NCI-H187 (cell line): ENCODE data around the gene DAZAP1.
A peak's percentile ranks its signal among the peaks of the same experiment; 100 is the strongest.

ENCODE experiments used
- DNase-seq, 2 experiments: peaks; one replicate each; lab custom pipeline; 2025; lab: John Stamatoyannopoulos, UW

DAZAP1 gene

GRCh38 chr19:1393841-1394240, 13.5 kb upstream of the DAZAP1 start:
- DNase-seq = no peak

- no peak for DNase-seq
These were observed 12.9 kb upstream of the DAZAP1 start for GRCh38 chr19:1394252-1395193.

- no peak for DNase-seq
These were observed 12.0 kb upstream of the DAZAP1 start for GRCh38 chr19:1395194-1396018.

- no peak for DNase-seq
These were observed 11.2 kb upstream of the DAZAP1 start for GRCh38 chr19:1396019-1396767.

- DNase-seq = no peak
These were observed 10.4 kb upstream of the DAZAP1 start for GRCh38 chr19:1396768-1397679.

GRCh38 chr19:1397838-1398237, 9.5 kb upstream of the DAZAP1 start:
- no peak for DNase-seq

GRCh38 chr19:1399079-1399478, 8.3 kb upstream of the DAZAP1 start:
- no peak for DNase-seq

GRCh38 chr19:1399745-1400144, 7.6 kb upstream of the DAZAP1 start:
- DNase-seq = no peak

- DNase-seq = no peak
These were observed 6.9 kb upstream of the DAZAP1 start for GRCh38 chr19:1400281-1401137.

GRCh38 chr19:1401138-1401888, 6.1 kb upstream of the DAZAP1 start, which contains the start of gene GAMT:
Gene GAMT, minus strand, starts transcription at chr19:1401542. Its CDS starts 66 bp downstream, at chr19:1401476.
- peak in 1 of 2 experiments; percentile 50 for DNase-seq

- DNase-seq = no peak
These were observed 5.5 kb upstream of the DAZAP1 start for GRCh38 chr19:1401889-1402217.

GRCh38 chr19:1402411-1403070, 4.8 kb upstream of the DAZAP1 start:
- no peak for DNase-seq

GRCh38 chr19:1406774-1407527, 435 bp upstream of the DAZAP1 start:
- DNase-seq = peak; percentile 96 to 99

GRCh38 chr19:1408300-1409203, 1.2 kb downstream of the DAZAP1 start:
- DNase-seq = no peak

GRCh38 chr19:1409204-1410005, 2.0 kb downstream of the DAZAP1 start:
- no peak for DNase-seq

- DNase-seq = no peak
These were observed 2.9 kb downstream of the DAZAP1 start for GRCh38 chr19:1410136-1410786.
